ENCODE results near the gene CDK17. TPM values are rescaled to one million over a fixed set of nuclear protein-coding genes. Genes with fewer than 3 reads are reported as not detected.
"Not testable (repeated sequence)": the region's sequence is repeated elsewhere in the genome, so short reads cannot be mapped to it uniquely, and the experiment has no call there.

Gene CDK17
- total RNA-seq, 1 donor from 2014 or later = 132 TPM

- FAIRE-seq (no peak), DNase-seq (ENCODE audit: low spot score in 2 of 2) (no peak)
Measured at GRCh38 chr12:96395236-96395635, 5.0 kb downstream of the CDK17 start.

GRCh38 chr12:96393229-96393628 lies 7.0 kb downstream of the CDK17 start:
- not testable (repeated sequence) for DNase-seq (ENCODE audit: low spot score in 2 of 2); FAIRE-seq

- DNase-seq (ENCODE audit: low spot score in 2 of 2) (no peak), FAIRE-seq (no peak)
Measured at GRCh38 chr12:96392397-96392796, 7.8 kb downstream of the CDK17 start.

GRCh38 chr12:96387981-96388380 lies 12.3 kb downstream of the CDK17 start:
- FAIRE-seq = no peak
- DNase-seq (ENCODE audit: low spot score in 2 of 2) = no peak

- FAIRE-seq (no peak), DNase-seq (ENCODE audit: low spot score in 2 of 2) (no peak)
Measured at GRCh38 chr12:96386794-96387193, 13.4 kb downstream of the CDK17 start.

- DNase-seq (ENCODE audit: low spot score in 2 of 2) (no peak), FAIRE-seq (no peak)
Measured at GRCh38 chr12:96383991-96384390, 16.2 kb downstream of the CDK17 start.

- DNase-seq (ENCODE audit: low spot score in 2 of 2) (no peak), FAIRE-seq (no peak)
Measured at GRCh38 chr12:96383371-96383770, 16.9 kb downstream of the CDK17 start.

- FAIRE-seq; DNase-seq (ENCODE audit: low spot score in 2 of 2): not testable (repeated sequence)
Measured at GRCh38 chr12:96379743-96380142, 20.5 kb downstream of the CDK17 start.

GRCh38 chr12:96378319-96378718 lies 21.9 kb downstream of the CDK17 start:
- no peak for DNase-seq (ENCODE audit: low spot score in 2 of 2)
- no peak for FAIRE-seq

GRCh38 chr12:96376865-96377264 lies 23.4 kb downstream of the CDK17 start:
- DNase-seq (ENCODE audit: low spot score in 2 of 2) = no peak
- FAIRE-seq = no peak

- no peak for FAIRE-seq
- no peak for DNase-seq (ENCODE audit: low spot score in 2 of 2)
Measured at GRCh38 chr12:96375841-96376604, 24.2 kb downstream of the CDK17 start.

- FAIRE-seq (no peak), DNase-seq (ENCODE audit: low spot score in 2 of 2) (no peak)
Measured at GRCh38 chr12:96375170-96375569, 25.1 kb downstream of the CDK17 start.

- FAIRE-seq (no peak), DNase-seq (ENCODE audit: low spot score in 2 of 2) (no peak)
Measured at GRCh38 chr12:96371790-96372699, 28.2 kb downstream of the CDK17 start.

GRCh38 chr12:96371138-96371789 lies 29.0 kb downstream of the CDK17 start:
- DNase-seq (ENCODE audit: low spot score in 2 of 2) = no peak
- FAIRE-seq = no peak

GRCh38 chr12:96368687-96369086 lies 31.6 kb downstream of the CDK17 start:
- FAIRE-seq (no peak), DNase-seq (ENCODE audit: low spot score in 2 of 2) (no peak)

- no peak for FAIRE-seq
- DNase-seq (ENCODE audit: low spot score in 2 of 2) = no peak
Measured at GRCh38 chr12:96368233-96368632, 32.0 kb downstream of the CDK17 start.

GRCh38 chr12:96366381-96366654 lies 33.9 kb downstream of the CDK17 start:
- FAIRE-seq = no peak
- no peak for DNase-seq (ENCODE audit: low spot score in 2 of 2)

- DNase-seq (ENCODE audit: low spot score in 2 of 2) (no peak), FAIRE-seq (no peak)
Measured at GRCh38 chr12:96365604-96366380, 34.4 kb downstream of the CDK17 start.

GRCh38 chr12:96364092-96364700 lies 36.0 kb downstream of the CDK17 start:
- FAIRE-seq = no peak

GRCh38 chr12:96361074-96361473 lies 39.2 kb downstream of the CDK17 start:
- FAIRE-seq = no peak
- DNase-seq (ENCODE audit: low spot score in 2 of 2) = no peak

More at GRCh38 chr12:96364092-96364700, 36.0 kb downstream of the CDK17 start:
- no peak for DNase-seq (ENCODE audit: low spot score in 2 of 2)
